ENCODE measurements around the gene GPR63. TPM values are rescaled to one million over a fixed set of nuclear protein-coding genes. Genes with fewer than 3 reads are reported as not detected.

GPR63 gene
- total RNA-seq, 1 donor from 2014 or later = 3.1 TPM

GRCh38 chr6:96775727-96776400 lies 61.4 kb downstream of the GPR63 start:
- Mint-ChIP-seq H3K27me3 (ENCODE audit: insufficient read depth) (peaks cover 7% of the 10 kb centered on the region), H3K27ac (no peak overlapping the region), H3K4me1 (ENCODE audit: low read depth) (no peaks in the 10 kb centered on the region), H3K4me3 (no peak overlapping the region), H3K36me3 (ENCODE audit: low read depth) (no peaks in the 10 kb centered on the region), H3K9me3 (no peaks in the 10 kb centered on the region)
- no peak for DNase-seq (ENCODE audit: low spot score)
- intact Hi-C loops (cut with micrococcal nuclease) = no loop called here

GRCh38 chr6:96766769-96767168 lies 70.5 kb downstream of the GPR63 start:
- Mint-ChIP-seq H3K4me1 (ENCODE audit: low read depth) (no peaks in the 10 kb centered on the region), H3K9me3 (peaks cover 5% of the 10 kb centered on the region), H3K27ac (no peak overlapping the region), H3K27me3 (ENCODE audit: insufficient read depth) (peaks cover 2% of the 10 kb centered on the region), H3K4me3 (no peak overlapping the region), H3K36me3 (ENCODE audit: low read depth) (no peaks in the 10 kb centered on the region)
- no peak for DNase-seq (ENCODE audit: low spot score)
- intact Hi-C loops (cut with micrococcal nuclease) = no loop called here

- intact Hi-C loops (cut with micrococcal nuclease) = no loop called here
- Mint-ChIP-seq H3K9me3 (no peaks in the 10 kb centered on the region), H3K36me3 (ENCODE audit: low read depth) (no peaks in the 10 kb centered on the region), H3K27ac (no peak overlapping the region), H3K4me3 (no peak overlapping the region), H3K4me1 (ENCODE audit: low read depth) (no peaks in the 10 kb centered on the region), H3K27me3 (ENCODE audit: insufficient read depth) (peaks cover 14% of the 10 kb centered on the region)
- no peak for DNase-seq (ENCODE audit: low spot score)
Observed at GRCh38 chr6:96762599-96762998, 74.7 kb downstream of the GPR63 start.

- intact Hi-C loops (cut with micrococcal nuclease) = no loop called here
- H3K27ac Mint-ChIP-seq = no peak overlapping the region
- DNase-seq (ENCODE audit: low spot score) = no peak
- no peaks in the 10 kb centered on the region for H3K4me1 Mint-ChIP-seq (ENCODE audit: low read depth)
- no peak overlapping the region for H3K4me3 Mint-ChIP-seq
- no peaks in the 10 kb centered on the region for H3K9me3 Mint-ChIP-seq
- no peaks in the 10 kb centered on the region for H3K36me3 Mint-ChIP-seq (ENCODE audit: low read depth)
- H3K27me3 Mint-ChIP-seq (ENCODE audit: insufficient read depth) = peaks cover 14% of the 10 kb centered on the region
Observed at GRCh38 chr6:96761794-96762193, 75.5 kb downstream of the GPR63 start.

- intact Hi-C loops (cut with micrococcal nuclease) = no loop called here
- Mint-ChIP-seq H3K4me1 (ENCODE audit: low read depth) (no peaks in the 10 kb centered on the region), H3K27ac (no peak overlapping the region), H3K4me3 (no peak overlapping the region), H3K36me3 (ENCODE audit: low read depth) (no peaks in the 10 kb centered on the region), H3K27me3 (ENCODE audit: insufficient read depth) (peaks cover 18% of the 10 kb centered on the region), H3K9me3 (no peaks in the 10 kb centered on the region)
- no peak for DNase-seq (ENCODE audit: low spot score)
Observed at GRCh38 chr6:96760153-96760687, 77.1 kb downstream of the GPR63 start.

GRCh38 chr6:96755096-96755495 lies 82.2 kb downstream of the GPR63 start:
- no peaks in the 10 kb centered on the region for H3K9me3 Mint-ChIP-seq
- intact Hi-C loops (cut with micrococcal nuclease) = no loop called here

GRCh38 chr6:96749891-96750290 lies 87.4 kb downstream of the GPR63 start:
- H3K9me3 Mint-ChIP-seq = no peaks in the 10 kb centered on the region
- no peak overlapping the region for H3K4me3 Mint-ChIP-seq
- peaks cover 9% of the 10 kb centered on the region for H3K27me3 Mint-ChIP-seq (ENCODE audit: insufficient read depth)
- no peaks in the 10 kb centered on the region for H3K4me1 Mint-ChIP-seq (ENCODE audit: low read depth)
- no peak for DNase-seq (ENCODE audit: low spot score)
- H3K27ac Mint-ChIP-seq = no peak overlapping the region
- H3K36me3 Mint-ChIP-seq (ENCODE audit: low read depth) = no peaks in the 10 kb centered on the region
- intact Hi-C loops (cut with micrococcal nuclease) = no loop called here

More at GRCh38 chr6:96755096-96755495, 82.2 kb downstream of the GPR63 start:
- Mint-ChIP-seq H3K36me3 (ENCODE audit: low read depth) (no peaks in the 10 kb centered on the region), H3K4me1 (ENCODE audit: low read depth) (no peaks in the 10 kb centered on the region), H3K4me3 (no peak overlapping the region), H3K27ac (no peak overlapping the region), H3K27me3 (ENCODE audit: insufficient read depth) (peaks cover 13% of the 10 kb centered on the region)
- DNase-seq (ENCODE audit: low spot score) = no peak

Other genes starting within 250 kb of the GPR63 start
- gene NDUFAF4, start 60.4 kb upstream of the GPR63 start, total RNA-seq = 73.4 and 74.1 TPM in 2 replicates
- gene KLHL32, start 87.3 kb upstream of the GPR63 start, total RNA-seq = 0.08 and 0.27 TPM in 2 replicates

Measured in activated T-helper 1 cell treated with anti-CD3 and anti-CD28 coated beads, Interleukin-12 subunit alpha, Interleukin-12 subunit beta, Interleukin-2, Interleukin-4 antibody, amounts not matched to agents 30 ng/mL and 10 ng/mL and 1 ng/mL, durations not matched to agents 14 hours and 24 hours and 36 hours (primary cell).